NCI-H82 (cell line): Measurements from ENCODE around the gene UNC5B.

Experiments used
- DNase-seq: peaks from one replicate; lab custom pipeline; 2025; lab: John Stamatoyannopoulos, UW

Gene UNC5B

DNA sequence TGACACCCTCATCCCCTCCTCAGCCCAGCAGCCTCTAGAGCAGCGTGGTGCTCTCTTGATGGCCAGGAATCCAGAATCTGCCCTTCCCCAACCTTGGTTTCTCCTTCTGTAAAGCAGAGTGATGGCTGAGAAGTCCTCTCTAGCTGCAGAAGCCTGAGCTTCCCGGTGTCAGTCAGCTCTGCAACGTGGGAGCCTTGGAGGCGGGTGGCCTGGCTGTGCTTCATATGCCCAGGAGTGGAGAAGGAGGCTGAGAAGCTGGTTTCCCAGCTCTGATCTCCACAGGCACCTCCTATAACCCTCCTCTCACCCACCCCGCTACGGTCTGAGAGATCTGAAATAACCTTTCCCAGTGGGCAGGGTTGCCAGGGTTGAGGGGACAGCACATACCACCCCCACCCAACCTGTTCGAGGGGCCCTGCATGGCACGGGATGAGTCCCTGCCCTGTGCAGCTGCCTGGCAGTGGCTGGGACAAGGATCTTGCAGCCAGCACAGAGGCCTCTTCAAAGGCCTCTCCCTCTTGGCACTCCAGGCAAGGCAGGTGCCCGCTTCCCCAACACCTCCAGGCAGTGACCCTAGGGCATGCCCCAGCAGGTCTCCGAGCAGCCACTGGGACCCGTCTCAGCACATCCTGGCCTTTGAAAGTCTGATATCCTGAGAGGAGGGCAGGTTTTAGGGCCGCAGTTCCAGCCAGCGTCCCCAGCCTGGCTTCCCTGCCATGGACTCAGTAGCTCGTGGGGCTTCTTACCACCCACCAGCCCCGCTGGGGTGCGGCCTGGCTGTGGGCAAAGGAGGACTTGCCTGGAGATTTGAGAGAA, 88.4 kb downstream of the UNC5B start:
- DNase-seq, result no peak

GRCh38 chr10:71301371-71301916, 89.1 kb downstream of the UNC5B start:
- no peak for DNase-seq

DNA sequence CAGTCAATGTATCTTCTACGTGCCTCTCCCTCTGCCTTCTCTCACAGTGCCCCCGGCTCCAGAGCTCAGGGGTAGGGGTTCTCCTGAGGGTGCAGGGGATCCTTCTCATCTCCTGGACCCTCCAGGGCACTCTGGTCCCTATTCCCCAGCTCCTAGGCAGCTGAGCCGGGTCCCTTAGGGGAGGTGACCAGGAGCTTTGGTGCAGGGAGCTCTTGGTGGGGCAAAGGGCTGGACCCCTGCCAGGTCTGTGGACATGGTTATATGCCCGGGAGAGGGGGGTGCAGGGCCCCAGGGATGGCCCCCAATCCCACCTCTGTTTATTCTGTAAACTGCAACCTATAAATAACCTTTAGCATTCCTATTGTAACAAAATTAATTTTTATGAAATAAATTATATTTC, 90.1 kb downstream of the UNC5B start:
- DNase-seq, result no peak

- peak; percentile 77 for DNase-seq
Measured at GRCh38 chr10:71302874-71303568, 90.7 kb downstream of the UNC5B start.

GRCh38 chr10:71303569-71303907, 91.2 kb downstream of the UNC5B start:
- no peak for DNase-seq

DNA sequence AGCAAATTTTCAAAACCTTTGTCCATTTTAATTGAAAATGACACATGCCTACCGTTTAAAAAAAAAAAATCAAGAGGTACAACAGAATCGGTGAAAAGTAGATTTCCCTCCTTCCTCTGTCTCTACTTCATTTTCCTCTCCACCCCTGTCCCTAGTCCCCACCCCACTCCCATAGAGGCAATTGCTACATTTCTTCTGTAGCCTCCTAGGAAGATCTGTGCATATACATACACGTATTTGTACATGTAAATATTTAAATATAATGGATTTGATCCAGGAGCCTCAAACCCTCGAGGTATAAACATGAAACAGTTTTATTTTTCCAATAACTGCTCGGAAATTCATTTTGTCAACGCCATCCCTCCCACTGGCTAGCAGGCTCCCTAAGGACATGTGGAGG, 92.5 kb downstream of the UNC5B start:
- DNase-seq, result no peak

GRCh38 chr10:71306979-71307378, 94.6 kb downstream of the UNC5B start:
- DNase-seq, result no peak

- peak; percentile 22 for DNase-seq
Measured at GRCh38 chr10:71307469-71308085, 95.2 kb downstream of the UNC5B start.

- DNase-seq, result no peak
Measured at GRCh38 chr10:71308244-71308643, 95.9 kb downstream of the UNC5B start.

GRCh38 chr10:71308985-71309384, 96.6 kb downstream of the UNC5B start:
- DNase-seq, result no peak

- DNase-seq, result no peak
Measured at GRCh38 chr10:71309919-71310318, 97.5 kb downstream of the UNC5B start.

- no peak for DNase-seq
Measured at GRCh38 chr10:71312220-71312619, 99.8 kb downstream of the UNC5B start.

DNA sequence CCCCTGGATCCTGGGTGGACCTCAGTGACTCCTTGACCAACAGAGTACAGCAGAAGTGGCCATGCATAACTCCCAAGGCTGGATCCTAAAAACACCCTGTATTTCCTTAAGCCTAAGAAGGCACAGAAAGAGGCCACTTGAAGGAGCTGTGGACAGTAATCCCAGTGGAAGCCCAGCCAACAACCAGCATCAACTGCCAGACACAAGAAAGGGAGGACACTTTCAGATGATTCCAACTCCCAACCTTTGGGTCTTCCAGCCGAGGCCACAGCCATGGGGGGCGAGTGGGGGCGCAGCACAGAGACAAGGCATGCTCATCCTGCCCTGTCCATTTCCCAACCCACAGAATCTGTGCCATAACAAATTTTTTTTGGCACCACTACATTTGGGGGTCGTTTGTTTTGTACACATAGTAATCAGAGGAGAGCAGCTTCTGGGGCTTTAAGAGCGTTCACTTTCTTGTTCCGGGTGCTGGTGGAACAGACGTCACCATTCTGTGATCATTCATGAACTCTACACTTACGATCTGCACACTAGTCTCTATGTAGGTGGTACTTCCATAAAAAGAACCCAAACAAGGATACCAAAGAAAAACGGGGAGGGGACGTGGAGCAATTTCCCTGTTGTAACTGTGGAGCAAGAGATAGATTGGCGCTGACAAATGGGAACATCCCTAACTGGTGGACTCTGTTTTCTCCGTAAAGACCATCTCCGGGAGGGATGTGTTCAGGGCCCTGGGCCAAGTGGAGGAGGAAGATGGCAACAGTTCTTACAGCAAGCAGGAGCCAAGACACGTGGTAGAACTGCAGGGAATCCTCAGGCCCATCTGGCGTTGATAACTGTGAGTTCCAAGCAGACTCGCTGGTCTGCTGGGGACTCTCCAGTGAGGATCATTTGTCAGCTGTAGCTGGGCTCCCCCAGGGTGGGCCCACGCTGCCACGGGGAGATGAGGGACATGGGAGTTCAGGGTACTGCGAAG, 100.7 kb downstream of the UNC5B start:
- DNase-seq, result peak; percentile 72

DNA sequence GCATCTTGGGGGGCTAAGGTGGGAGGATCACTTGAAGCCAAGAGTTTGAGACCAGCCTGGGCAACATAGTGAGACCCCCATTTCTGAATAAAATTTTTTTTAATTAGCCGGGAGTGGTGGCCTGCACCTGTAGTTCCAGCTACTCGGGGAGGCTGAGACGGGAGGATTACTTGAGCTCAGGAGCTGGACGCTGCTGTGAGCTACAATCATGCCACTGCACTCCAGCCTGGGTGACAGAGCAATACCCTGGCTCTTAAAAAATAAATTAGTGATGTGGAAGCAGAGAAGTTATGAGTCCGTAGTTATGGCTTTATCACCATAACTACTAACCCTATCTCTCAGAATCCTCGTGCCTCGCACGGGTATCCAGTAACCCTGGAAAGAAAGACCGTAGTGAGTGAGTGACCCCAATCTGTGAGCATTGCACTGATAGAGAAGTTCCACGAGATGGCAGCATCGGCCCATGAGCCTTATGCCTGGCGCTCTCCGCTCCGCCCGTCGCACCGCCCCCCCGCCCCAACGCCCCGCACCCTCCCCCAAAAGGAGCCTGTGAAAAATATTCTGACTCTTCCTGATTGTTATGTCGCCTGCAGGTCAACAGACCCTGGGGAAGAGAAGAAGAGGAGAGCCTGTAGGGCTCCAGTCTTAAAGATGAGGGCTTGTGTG, 101.8 kb downstream of the UNC5B start:
- peak; percentile 78 for DNase-seq

DNA sequence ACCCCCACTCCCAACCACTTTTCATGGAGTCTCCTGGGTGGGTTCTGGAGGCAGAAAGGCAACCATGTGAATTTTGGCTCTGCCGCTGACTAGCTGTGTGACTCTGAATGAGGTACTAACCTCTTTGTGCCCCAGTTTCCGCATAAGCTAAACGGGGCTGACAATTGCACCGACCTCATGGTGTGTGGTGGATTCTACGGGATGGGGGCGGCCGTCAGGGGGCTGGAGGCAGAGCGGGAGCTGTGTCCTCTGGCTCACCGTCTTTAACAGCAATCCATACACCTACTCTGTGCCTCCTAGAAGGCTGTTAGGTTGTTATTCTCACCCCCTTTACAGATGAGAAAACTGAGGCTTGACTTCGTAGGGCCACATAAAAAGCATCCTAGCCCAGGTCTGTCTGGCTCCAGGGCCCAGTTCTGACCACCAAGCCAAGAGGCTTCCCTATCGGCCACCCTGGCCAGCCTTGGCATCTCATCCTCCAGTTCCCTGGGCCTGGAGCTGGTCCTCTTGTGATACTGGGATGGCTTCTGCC, 102.4 kb downstream of the UNC5B start:
- DNase-seq, result no peak

- DNase-seq, result no peak
Measured at GRCh38 chr10:71316056-71316785, 103.9 kb downstream of the UNC5B start.

GRCh38 chr10:71316786-71317160, 104.4 kb downstream of the UNC5B start:
- DNase-seq, result no peak

DNA sequence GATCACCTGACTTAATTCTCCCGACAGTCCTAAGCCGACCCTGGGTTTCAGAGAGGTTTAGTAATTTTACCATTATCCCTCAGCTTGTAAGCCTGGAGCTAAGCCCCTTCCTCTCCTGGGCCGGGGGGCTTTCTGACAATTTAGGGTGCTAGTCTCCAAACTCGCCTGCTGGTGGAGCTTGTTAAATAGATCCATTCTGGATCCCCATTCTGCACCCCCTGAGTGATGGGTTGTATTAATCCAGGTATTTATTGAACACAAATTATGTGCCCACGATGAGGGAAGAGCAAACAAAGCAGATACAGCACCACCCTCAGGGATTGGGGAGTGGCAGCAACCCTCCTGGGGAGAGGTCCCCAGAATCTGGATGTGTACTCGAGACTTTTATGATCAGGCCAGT, 105.4 kb downstream of the UNC5B start:
- DNase-seq, result peak; percentile 26

- peak; percentile 88 for DNase-seq
Measured at GRCh38 chr10:71319042-71319799, 106.9 kb downstream of the UNC5B start, which contains the start of gene SLC29A3. TSS of gene SLC29A3 (plus strand) at chr10:71319259. CDS start at chr10:71319310, 51 bp downstream.
